ENCODE measurements around the gene ENG.
"Not testable (repeated sequence)": the region's sequence is repeated elsewhere in the genome, so short reads cannot be mapped to it uniquely, and the experiment has no call there.

ENG gene

GRCh38 chr9:127785933-127786772, 68.3 kb downstream of the ENG start, which contains the start of gene CDK9:
Gene CDK9, plus strand, starts transcription at chr9:127786034. Its CDS starts 115 bp downstream, at chr9:127786149.
- Histone ChIP-seq H3K4me3 (peak within 1 kb of the TSS; percentile 94), H3K27ac (peak within 1 kb of the TSS; percentile 92 to 100)
- TF ChIP-seq CTCF (IDR thresholded peaks at IDR 0.05) = no peak
- peak; percentile 92 for DNase-seq (ENCODE audit: low spot score)

DNA sequence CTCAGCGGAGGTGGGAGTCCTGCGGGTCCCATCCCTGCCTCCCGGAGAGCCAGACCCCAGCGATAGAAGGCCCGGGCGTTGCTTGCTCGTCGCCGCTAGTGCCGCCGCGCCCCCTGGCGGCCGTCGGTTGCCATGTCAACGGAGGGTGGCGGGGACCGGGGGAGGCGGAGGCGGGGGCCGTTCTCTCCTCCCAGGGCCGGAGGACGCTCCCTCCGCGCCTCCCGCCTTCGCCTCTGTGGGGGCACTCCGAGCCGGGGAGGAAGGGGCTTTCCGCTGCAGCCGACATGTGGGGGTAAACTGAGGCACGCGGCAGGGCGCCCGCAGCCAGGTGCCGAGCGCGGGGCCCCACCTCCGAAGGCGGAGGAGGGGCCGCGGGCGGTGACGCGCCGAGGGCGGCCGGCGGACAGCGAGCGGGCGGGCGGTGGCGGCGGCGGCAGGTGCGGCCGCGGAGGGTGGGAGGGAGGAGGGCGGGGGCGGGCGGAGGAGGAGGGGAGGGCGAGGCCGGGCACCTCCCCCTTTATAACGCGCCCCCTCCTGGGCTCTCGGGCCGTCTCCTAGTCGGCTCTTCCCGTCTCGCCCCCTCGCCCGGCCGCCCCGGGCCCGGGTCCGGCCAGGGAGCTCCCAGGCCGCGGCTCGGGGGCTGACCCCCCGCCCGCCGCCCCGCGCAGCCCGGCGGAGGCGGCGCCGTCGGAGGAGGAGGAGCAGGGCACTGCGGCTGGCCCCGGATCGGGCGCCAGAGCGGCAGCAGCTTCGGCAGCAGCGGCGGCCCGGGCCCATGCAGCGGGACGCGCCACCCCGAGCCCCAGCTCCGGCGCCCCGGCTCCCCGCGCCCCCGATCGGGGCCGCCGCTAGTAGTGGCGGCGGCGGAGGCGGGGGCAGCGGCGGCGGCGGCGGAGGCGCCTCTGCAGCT, 69.2 kb downstream of the ENG start:
- peak; percentile 92 for DNase-seq (ENCODE audit: low spot score)
- H3K27ac ChIP-seq = peak overlapping the region; percentile 92 to 100
- peak overlapping the region; percentile 94 for H3K4me3 ChIP-seq
- TF ChIP-seq CTCF (IDR thresholded peaks at IDR 0.05) = peak; percentile 97

DNA sequence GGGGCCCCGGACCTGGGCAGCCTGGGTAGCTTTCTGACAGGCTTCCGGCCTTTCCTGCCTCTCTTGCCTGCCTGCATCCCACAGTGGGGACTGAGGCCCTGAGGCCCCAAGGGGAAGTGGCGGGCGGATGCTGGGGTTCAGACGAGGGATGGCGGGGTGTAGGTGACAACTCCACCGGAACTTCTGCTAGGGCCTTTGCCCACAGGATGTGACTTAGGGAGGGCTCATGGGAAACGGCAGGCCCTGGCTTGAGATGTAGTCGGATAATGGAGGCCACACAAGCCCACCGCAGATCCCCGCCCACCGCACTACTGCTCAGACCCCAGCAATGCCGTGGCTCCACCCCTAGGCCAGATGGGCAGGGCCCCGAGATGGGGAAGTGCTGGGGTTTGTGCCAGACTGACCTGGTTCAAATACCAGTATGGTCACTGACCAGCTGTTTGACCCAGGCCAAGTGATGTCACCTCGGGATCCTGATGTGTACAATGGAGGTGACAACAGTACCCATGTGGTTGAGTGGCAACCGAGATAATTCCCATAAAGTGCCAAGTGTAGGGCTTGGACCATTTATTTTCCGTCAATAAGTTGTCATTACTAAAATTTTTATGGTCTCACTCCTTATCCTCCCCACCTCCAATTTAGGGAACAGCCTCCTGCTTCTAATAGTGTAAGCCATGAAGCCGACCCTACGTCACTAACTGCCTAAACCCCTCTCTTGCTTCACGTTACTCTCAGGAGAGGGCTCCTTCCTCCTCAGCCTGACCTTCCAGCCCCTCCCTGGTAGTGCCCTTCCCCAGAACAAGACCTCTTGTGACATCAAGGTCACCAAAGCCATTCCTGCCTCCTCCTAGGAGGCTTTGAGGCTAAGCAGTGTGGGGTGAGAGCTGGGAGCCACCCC, 71.1 kb downstream of the ENG start:
- peak overlapping the region in 1 of 2 donors; percentile 100 for H3K27ac ChIP-seq
- TF ChIP-seq CTCF (IDR thresholded peaks at IDR 0.05) = no peak
- DNase-seq (ENCODE audit: low spot score) = no peak

GRCh38 chr9:127781806-127782205, 72.7 kb downstream of the ENG start:
- no peak for DNase-seq (ENCODE audit: low spot score)
- no peak for TF ChIP-seq CTCF (IDR thresholded peaks at IDR 0.05)
- no peak overlapping the region for H3K4me3 ChIP-seq
- H3K27ac ChIP-seq = no peak overlapping the region

More for the DNA sequence above, 71.1 kb downstream of the ENG start:
- no peak overlapping the region for H3K4me3 ChIP-seq

DNA sequence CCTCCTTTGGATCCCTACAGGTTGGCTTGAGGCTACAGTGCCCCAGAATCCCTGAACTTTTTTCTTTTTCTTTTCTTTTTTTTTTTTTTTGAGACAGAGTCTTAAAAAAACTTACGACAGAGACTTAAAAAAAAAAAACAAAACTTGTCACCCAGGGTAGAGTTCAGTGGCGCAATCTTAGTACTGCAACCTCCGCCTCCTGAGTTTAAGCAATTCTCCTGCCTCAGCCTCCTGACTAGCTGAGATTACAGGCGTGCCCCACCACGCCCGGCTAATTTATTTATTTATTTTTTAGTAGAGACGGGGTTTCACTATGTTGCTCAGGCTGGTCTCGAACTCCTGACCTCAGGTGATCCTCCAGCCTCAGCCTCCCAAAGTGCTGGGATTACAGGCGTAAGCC, 73.5 kb downstream of the ENG start:
- DNase-seq (ENCODE audit: low spot score); H3K4me3 ChIP-seq: not testable (repeated sequence)
- peak overlapping the region in 1 of 2 donors; percentile 16 for H3K27ac ChIP-seq

GRCh38 chr9:127780126-127780885, 74.2 kb downstream of the ENG start:
- no peak for DNase-seq (ENCODE audit: low spot score)
- Histone ChIP-seq H3K4me3 (no peak overlapping the region), H3K27ac (peak overlapping the region in 1 of 2 donors; percentile 16)
- no peak for TF ChIP-seq CTCF (IDR thresholded peaks at IDR 0.05)
